Activated T-cell treated with anti-CD3 and anti-CD28 coated beads, Interleukin-2, amount 50 U/mL, for 4 hours (primary cell): ENCODE data around the gene HK3. TPM values are rescaled to one million over a fixed set of nuclear protein-coding genes. Genes with fewer than 3 reads are reported as not detected.

Experiments used
- ATAC-seq, 2 donors: fragments of 200-7000 bp; cut with Tn5 transposase; one replicate each; pipeline ENCODE4 v1.10.0; 2021
- DNase-seq: peaks from one replicate; pipeline ENCODE4 v3.0.0-alpha.2; 2020
- H3K27me3 Mint-ChIP-seq: one replicate; pipeline ENCODE4 v1.8.0; 2021; ENCODE audit warnings: low read depth, mixed read lengths
- H3K36me3 Mint-ChIP-seq: one replicate; pipeline ENCODE4 v1.8.0; 2022; ENCODE audit warnings: mixed read lengths; ENCODE audit not compliant: insufficient read depth
- H3K4me1 Mint-ChIP-seq: one replicate; pipeline ENCODE4 v1.8.0; 2021; ENCODE audit warnings: low read depth, mixed read lengths
- H3K4me3 Mint-ChIP-seq: one replicate; pipeline ENCODE4 v1.8.0; 2021; ENCODE audit warnings: mild to moderate bottlenecking, moderate library complexity, mixed read lengths
- H3K9me3 Mint-ChIP-seq: one replicate; pipeline ENCODE4 v1.8.0; 2021; ENCODE audit warnings: mixed read lengths
- total RNA-seq, 3 donors: library from RNA; stranded (reverse); gene quantifications; one replicate each; pipeline ENCODE4 v1.2.1, GENCODE V29; 2021

The HK3 gene
- total RNA-seq, 3 donors from 2014 or later: 0.19 to 0.61 TPM; not detected in 1

DNA sequence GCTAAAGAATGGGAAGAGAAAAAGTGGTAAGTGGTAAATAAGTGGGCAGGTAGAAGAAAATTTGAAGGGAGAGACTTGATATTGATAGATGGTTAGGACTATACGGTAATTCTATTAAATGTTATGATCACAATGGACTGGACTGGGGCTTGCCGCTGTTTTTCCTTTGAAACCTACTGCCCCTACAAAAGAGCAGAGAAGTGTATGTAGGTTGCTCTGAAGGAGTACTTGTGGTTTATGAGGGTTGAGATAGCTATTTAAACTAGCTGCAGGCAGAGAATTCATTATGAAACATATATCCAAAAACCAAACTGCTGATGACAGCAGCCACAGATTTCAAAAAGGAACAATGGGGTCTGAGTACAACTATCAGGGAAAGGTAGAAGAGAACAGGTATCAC, 16.8 kb upstream of the HK3 start:
- Mint-ChIP-seq H3K4me3 (no peak overlapping the region), H3K4me1 (peaks cover 12% of the 10 kb centered on the region), H3K36me3 (peaks cover 34% of the 10 kb centered on the region), H3K9me3 (no peaks in the 10 kb centered on the region), H3K27me3 (no peaks in the 10 kb centered on the region)
- ATAC-seq (no peak), DNase-seq (no peak)

DNA sequence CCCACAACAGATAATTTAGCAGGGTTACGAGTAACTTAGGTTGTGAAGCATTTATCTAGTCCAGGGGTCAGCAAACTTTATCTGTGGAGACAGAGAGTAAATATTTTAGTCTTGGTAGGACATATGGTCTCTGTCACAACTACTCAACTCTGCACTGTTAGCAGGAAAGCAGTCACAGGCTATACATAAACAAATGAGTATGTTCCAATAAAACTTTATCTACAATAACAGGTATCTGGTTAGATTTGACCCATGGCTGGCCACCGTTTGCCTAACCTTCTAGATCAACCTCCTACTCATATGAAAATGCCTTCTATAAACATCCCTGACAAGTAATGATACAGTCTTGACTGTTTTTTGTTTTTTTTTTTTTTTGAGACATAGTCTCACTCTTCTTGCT, 13.0 kb upstream of the HK3 start:
- peaks cover 18% of the 10 kb centered on the region for H3K4me1 Mint-ChIP-seq

DNA sequence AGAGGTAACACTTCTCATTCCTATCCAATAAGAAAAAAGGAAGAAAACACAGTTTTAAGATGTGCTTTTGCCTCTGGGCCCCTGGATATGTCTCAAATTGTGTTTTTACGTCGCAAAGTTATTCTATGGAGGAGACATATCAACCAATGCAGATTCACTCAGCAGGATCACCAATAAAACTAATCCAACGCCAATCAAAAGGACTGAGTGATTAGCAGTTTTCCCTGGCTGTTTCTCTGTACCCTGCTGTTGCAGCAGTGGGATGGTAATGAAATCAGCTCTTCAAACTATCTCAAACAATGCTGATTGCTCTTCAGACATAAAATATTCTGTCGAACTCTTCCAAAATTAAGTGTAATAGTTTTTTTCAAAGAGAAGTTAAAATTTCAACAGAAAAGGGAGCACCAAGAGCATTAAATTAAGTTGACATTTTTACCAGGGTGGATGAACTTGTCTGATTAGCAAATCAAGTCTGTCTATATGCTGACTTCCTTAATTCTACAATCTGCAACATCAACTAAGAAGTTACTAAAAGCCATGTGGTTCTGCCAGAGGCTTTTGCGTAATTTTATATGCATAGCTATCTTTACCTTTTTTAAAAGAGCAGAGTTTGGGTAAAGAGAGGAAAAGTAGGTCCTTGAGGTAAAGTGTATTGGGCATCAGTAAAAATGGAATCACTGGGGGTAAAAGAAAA, 9.7 kb upstream of the HK3 start:
- DNase-seq (no peak), ATAC-seq (no peak)
- Mint-ChIP-seq H3K9me3 (no peaks in the 10 kb centered on the region), H3K4me3 (no peak overlapping the region), H3K27me3 (no peaks in the 10 kb centered on the region), H3K4me1 (peaks cover 13% of the 10 kb centered on the region), H3K36me3 (peaks cover 44% of the 10 kb centered on the region)

More for the DNA sequence above, 13.0 kb upstream of the HK3 start:
- no peak for DNase-seq
- H3K36me3 Mint-ChIP-seq: peaks cover 32% of the 10 kb centered on the region
- H3K4me3 Mint-ChIP-seq: no peak overlapping the region
- no peaks in the 10 kb centered on the region for H3K27me3 Mint-ChIP-seq
- ATAC-seq: no peak
- no peaks in the 10 kb centered on the region for H3K9me3 Mint-ChIP-seq

DNA sequence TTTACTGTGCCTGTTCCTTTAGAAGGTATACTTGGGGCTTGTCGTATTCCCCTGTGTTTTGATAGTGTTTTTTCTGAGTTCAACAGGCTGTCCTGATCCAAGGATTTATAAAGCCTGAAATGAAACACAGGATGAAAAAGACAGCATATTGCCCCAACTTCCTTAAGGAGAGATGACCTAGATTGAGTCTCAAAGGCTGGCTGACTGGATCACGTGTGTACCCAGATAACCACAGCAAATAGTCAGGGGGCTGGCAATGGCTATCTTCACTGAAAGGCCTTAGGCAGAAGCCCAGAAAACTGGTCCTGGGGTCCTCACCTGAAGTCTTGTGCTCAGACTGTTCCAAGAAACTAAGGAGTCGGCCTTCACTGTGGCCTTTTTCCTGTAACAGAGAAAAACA, 7.7 kb upstream of the HK3 start:
- Mint-ChIP-seq H3K36me3 (peaks cover 50% of the 10 kb centered on the region), H3K27me3 (no peaks in the 10 kb centered on the region), H3K4me1 (peaks cover 22% of the 10 kb centered on the region), H3K9me3 (no peaks in the 10 kb centered on the region), H3K4me3 (no peak overlapping the region)
- ATAC-seq: no peak
- no peak for DNase-seq

DNA sequence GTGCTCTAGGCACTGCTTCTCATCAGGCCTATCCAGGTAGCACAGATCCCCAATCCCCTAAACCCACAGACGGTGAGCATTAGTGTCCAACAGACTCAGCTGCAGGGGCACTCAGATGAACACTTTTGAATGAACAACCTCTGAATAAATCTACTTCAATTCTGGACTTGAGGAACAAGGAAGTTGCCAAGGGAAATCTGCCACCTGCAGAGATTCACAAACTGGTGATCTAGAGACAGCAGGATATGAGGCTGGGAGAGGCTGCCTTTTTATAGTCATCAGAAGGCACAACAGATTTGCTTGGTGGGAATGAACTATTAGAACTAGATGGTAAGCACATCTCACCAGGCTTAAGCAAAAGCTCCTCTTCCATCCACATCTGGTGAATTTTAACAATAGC, 7.0 kb upstream of the HK3 start:
- Mint-ChIP-seq H3K9me3 (no peaks in the 10 kb centered on the region), H3K36me3 (peaks cover 51% of the 10 kb centered on the region), H3K4me1 (peaks cover 26% of the 10 kb centered on the region), H3K4me3 (no peak overlapping the region), H3K27me3 (no peaks in the 10 kb centered on the region)
- no peak for DNase-seq
- ATAC-seq: no peak

DNA sequence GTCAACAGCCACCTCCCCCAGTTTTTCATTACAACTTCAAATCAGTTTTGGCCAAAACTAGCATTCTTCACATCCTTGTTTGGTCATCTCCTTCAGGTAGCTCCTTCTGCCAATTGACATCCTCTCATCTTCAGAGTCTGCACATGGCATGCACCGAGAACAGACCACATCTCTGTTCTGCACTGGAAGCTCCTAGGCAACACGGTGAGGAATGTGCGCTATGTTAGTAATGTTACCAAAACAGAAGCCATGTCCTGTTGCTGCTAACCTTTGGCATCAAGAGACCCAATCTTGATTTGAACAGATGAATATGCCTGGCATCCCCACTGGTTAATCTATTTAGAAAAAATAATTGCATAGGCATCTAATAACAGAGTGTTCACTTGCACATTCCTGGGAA, 5.1 kb upstream of the HK3 start:
- DNase-seq: no peak

DNA sequence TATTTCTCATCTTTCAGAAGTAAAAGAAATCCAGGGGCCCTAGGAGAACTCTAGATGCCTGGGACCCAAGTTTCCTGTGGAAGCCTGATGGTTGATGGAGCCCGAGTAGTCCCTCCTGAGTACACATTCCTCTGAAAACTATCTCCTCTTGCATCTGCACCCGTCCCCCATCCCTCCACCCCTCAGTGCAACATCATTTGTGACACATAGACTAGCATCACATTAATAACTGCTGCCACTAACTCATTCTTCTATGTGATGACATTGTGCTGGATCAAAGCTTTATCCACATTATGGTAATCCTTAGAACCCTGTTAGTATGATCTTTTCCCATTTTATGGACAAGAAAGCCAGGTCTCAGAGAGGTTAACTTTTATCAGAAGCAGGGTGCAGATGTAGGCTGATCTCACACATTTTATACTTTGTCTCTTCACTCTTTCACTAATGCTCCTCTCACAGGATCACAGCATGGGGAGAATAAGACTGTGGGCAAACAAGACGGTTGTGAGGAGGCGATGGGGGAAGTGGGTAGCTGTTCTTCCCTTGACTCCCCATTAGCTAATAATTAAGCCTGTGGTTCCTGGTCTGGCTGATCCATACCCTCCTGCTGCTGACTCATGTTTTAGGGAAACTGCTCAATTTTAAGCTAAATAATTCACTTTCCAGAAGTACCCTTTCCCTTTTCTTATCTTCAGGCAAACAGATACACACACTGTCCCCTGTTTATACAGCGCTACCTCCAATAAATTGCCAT, 3.9 kb upstream of the HK3 start:
- ATAC-seq (no peak), DNase-seq (no peak)
- no peaks in the 10 kb centered on the region for H3K27me3 Mint-ChIP-seq
- no peak overlapping the region for H3K4me3 Mint-ChIP-seq
- H3K36me3 Mint-ChIP-seq: peaks cover 46% of the 10 kb centered on the region
- H3K9me3 Mint-ChIP-seq: no peaks in the 10 kb centered on the region
- peaks cover 32% of the 10 kb centered on the region for H3K4me1 Mint-ChIP-seq

More for the DNA sequence above, 5.1 kb upstream of the HK3 start:
- H3K9me3 Mint-ChIP-seq: no peaks in the 10 kb centered on the region
- no peak overlapping the region for H3K4me3 Mint-ChIP-seq
- peaks cover 52% of the 10 kb centered on the region for H3K36me3 Mint-ChIP-seq
- ATAC-seq: no peak
- H3K27me3 Mint-ChIP-seq: no peaks in the 10 kb centered on the region
- H3K4me1 Mint-ChIP-seq: peaks cover 28% of the 10 kb centered on the region

DNA sequence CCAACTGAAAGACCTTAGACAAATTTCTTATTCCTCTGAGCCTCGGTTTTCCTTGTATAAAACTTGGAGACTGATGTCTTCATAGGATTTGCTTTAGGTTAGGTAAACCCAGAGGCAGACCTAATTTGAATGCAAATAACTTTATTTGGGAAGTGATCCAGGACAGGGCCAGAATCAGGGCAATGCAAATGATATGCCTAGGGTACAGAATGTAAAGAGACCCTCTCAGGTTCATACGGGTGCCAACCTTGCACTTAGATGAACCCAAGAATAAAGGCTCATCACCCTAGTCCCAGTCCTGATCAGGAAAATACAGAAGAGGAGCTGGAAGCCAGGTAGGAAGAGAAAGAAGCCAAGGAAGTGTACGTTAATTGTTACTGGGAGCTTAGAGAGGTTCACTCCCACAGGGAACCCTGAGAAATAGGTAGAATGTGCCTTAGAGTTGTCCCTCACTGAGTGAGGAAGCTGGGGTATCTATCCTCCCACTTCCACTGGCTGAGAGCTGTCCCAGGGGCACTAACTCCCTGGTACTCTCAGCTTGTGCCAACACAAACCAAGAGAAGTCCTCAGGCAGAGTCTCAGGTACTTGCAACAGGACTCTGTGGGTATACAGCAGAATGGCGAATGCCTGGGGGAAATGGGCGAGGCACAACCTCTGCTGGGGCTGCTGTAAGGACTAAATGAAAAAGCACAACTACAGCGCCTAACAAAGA, 3.1 kb upstream of the HK3 start:
- H3K9me3 Mint-ChIP-seq: no peaks in the 10 kb centered on the region
- no peaks in the 10 kb centered on the region for H3K27me3 Mint-ChIP-seq
- H3K4me3 Mint-ChIP-seq: no peak overlapping the region
- DNase-seq: no peak
- peaks cover 32% of the 10 kb centered on the region for H3K4me1 Mint-ChIP-seq
- H3K36me3 Mint-ChIP-seq: peaks cover 41% of the 10 kb centered on the region
- ATAC-seq: peak in 1 of 2 donors; percentile 9

DNA sequence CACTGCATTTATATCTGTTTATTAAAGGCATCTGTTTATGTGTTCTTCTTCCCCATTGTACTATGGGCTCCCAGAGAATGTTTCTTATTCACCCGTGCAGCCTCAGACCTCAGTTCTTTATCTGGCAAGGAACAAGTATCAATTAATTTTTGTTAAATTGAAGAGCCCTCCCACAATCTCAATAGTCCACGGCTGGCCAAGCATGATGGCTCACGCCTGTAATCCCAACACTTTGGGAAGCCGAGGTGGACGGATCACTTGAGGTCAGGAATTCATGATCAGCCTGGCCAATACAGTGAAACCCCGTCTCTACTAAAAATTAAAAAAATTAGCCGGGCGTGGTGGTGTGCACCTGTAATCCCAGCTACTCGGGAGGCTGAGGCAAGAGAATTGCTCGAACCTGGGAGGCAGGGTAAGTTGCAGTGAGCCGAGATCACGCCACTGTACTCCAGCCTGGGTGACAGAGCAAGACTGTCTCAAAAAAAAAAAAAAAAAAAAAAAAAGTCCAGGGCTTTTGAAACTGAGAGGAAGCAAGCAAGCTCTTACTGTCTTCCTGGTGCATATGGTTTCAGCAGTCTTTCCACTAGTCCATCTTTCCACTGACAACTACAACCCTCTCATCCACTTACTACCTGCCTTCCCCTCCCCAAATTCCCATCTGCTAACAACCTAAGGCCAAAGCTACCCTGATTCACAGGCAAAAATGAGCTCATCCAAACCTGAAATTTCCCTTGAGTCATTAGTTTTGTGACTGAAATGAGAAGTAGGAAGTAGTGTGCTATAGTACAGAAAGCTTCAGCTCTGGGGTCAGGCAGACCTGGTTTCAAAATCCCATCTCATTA, 2.3 kb upstream of the HK3 start:
- Mint-ChIP-seq H3K36me3 (peaks cover 38% of the 10 kb centered on the region), H3K4me1 (peaks cover 32% of the 10 kb centered on the region), H3K9me3 (no peaks in the 10 kb centered on the region), H3K4me3 (no peak overlapping the region), H3K27me3 (no peaks in the 10 kb centered on the region)
- DNase-seq (no peak), ATAC-seq (peak; percentile 91 to 93)

DNA sequence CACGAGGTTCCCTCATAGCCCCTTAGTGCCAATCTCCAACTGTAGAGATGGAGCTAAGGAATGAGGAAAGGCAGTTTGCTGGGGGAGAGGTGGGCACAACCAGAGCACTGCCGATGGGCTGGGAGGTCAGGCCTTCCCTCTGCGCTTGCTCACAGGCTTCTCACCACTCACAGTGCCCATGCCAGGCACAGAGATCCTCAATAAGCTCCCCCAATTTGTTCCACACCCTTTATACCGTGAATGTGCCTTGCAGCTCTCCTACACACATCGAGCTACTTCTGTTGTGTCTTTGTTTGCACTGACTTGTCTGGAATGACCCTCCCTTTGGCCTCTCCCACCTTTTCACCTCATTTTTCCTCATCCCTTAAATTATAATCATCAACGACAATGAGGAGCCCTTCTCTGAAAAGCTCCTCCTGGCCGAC, 1.6 kb upstream of the HK3 start:
- no peaks in the 10 kb centered on the region for H3K27me3 Mint-ChIP-seq
- no peaks in the 10 kb centered on the region for H3K9me3 Mint-ChIP-seq
- no peak for ATAC-seq
- no peak for DNase-seq
- no peak overlapping the region for H3K4me3 Mint-ChIP-seq
- H3K4me1 Mint-ChIP-seq: peaks cover 32% of the 10 kb centered on the region
- H3K36me3 Mint-ChIP-seq: peaks cover 32% of the 10 kb centered on the region

DNA sequence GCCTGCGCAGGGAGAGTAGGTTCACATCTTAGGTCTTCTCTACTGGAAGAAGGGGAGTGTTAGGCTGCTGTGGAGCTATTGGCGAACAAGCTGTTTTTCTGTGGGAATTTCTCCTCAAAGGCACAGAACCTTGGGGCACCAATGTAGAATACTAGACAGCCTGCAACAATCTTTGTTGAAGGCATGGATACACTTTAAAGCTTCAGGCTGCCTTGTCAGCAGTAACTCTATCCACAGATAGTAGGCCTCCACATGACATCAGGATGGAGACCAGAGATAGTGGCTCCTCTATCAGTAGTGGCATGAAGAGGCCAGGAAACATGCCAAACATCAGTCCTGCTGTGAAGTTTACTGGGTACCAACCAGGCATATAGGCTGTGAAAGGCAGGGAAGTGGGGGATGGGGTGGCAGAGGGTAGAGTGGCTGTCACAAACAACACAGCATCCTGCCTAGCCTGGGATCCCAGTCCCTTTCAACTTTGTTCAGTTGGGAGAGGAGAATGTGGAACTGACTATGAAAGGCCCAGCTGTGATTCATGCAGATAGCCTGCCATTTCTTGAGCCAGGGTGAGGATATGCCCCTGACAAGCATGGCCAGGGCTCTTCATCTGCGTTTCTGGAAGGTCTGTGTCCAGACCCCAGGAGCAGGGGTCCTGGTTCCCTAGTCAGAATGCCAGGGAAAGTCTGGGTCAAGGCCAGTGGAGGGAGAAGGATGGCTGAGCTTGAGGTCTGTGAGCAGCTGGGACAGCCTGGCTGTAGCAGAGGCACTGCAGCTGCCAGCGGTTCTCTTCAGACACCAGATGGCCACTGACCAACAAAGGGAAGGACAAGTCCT, 1.0 kb upstream of the HK3 start:
- Mint-ChIP-seq H3K27me3 (no peaks in the 10 kb centered on the region), H3K4me1 (peaks cover 30% of the 10 kb centered on the region), H3K4me3 (no peak overlapping the region), H3K36me3 (peaks cover 25% of the 10 kb centered on the region), H3K9me3 (no peaks in the 10 kb centered on the region)
- DNase-seq (no peak), ATAC-seq (no peak)

DNA sequence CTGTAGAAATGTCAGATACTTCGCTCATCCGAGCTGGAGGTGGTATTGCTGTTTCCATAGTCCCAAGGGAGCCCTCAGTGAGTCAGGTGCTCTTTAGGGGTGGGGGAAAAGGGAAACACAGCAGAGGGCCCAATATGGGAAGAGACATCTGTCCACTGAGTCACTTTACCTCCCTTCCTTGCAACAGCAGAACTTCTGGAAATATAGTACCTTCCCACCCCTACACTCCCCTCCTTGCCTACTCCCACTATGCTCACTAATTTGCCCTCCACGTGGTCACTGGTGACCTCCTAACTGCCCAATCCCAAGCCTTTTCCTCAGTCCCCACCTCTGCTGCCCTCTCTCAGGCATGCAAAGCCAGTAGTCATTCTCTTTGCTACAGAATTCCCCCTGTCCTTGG, 1.9 kb downstream of the HK3 start:
- ATAC-seq: no peak
- H3K4me1 Mint-ChIP-seq: peaks cover 25% of the 10 kb centered on the region
- DNase-seq: no peak
- H3K9me3 Mint-ChIP-seq: no peaks in the 10 kb centered on the region
- H3K27me3 Mint-ChIP-seq: no peaks in the 10 kb centered on the region
- H3K36me3 Mint-ChIP-seq: peaks cover 7% of the 10 kb centered on the region
- H3K4me3 Mint-ChIP-seq: no peak overlapping the region

DNA sequence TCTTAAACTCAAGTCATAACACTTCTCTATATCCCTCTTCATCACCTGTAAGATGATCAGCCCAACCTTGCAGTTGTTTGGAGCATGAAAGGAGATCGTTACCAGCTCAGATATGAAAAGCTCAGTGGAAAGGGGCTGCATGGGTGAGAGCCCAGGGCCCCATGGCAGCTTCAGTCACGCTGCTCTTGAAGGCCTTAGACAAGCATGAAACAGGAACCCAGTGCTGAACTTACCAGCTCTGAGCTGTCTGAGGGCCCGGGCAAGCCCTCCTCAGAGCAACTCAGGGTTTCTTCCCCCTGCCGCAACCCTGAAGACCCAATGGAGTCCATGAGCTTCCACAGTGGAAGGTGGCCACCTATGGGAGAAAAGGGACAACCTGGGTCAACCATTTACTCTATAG, 3.3 kb downstream of the HK3 start:
- ATAC-seq: no peak
- Mint-ChIP-seq H3K27me3 (peaks cover 8% of the 10 kb centered on the region), H3K4me3 (no peak overlapping the region)

More for the DNA sequence above, 3.3 kb downstream of the HK3 start:
- Mint-ChIP-seq H3K4me1 (peaks cover 12% of the 10 kb centered on the region), H3K36me3 (no peaks in the 10 kb centered on the region), H3K9me3 (no peaks in the 10 kb centered on the region)
- no peak for DNase-seq
